OCI-LY3 (cell line): Measurements from ENCODE around the gene NBEA.

Experiments used
- CTCF ChIP-seq: fragments of 200-600, 300-600 bp; sonication (generic); IDR thresholded peaks from 2 replicates; pipeline ENCODE4 v1.5.1; 2014; ENCODE audit warnings: antibody characterized with exemption, low read length, low read depth
- EZH2phosphoT487 ChIP-seq: fragments of 200-600 bp; shearing (Covaris generic); IDR thresholded peaks from 2 replicates; pipeline ENCODE4 v1.6.1; 2018; ENCODE audit warnings: antibody characterized with exemption, mixed run types, low read depth

GRCh38 chr13:35630551-35631275 lies 688.6 kb downstream of the NBEA start:
- TF ChIP-seq CTCF = peak; percentile 89
- TF ChIP-seq EZH2phosphoT487 = no peak
